Measurements from ENCODE around the gene FRMD1. TPM values are rescaled to one million over a fixed set of nuclear protein-coding genes. Genes with fewer than 3 reads are reported as not detected.

The FRMD1 gene
- total RNA-seq, 1 experiment from 2014 or later: 0.57 TPM

- TF ChIP-seq ZMAT4 (CRISPR knock-in tag; IDR thresholded peaks at IDR 0.05) (no peak), IRF2 (CRISPR knock-in tag; IDR thresholded peaks at IDR 0.05; ENCODE audit: borderline replicate concordance, low read depth) (no peak), CDX4 (CRISPR knock-in tag; IDR thresholded peaks at IDR 0.05; ENCODE audit: borderline replicate concordance) (no peak), SMAD4 (CRISPR knock-in tag; IDR thresholded peaks at IDR 0.05) (no peak), NR2C2 (CRISPR knock-in tag; IDR thresholded peaks at IDR 0.05) (no peak), NR1H2 (CRISPR knock-in tag; IDR thresholded peaks at IDR 0.05) (no peak), ZNF423 (CRISPR knock-in tag; IDR thresholded peaks at IDR 0.05) (no peak), PREB (CRISPR knock-in tag; IDR thresholded peaks at IDR 0.05; ENCODE audit: borderline replicate concordance) (no peak)
Observed at GRCh38 chr6:168024951-168025510, 54.0 kb downstream of the FRMD1 start (continued).

- Mint-ChIP-seq H3K4me3 (no peak overlapping the region), H3K9me3 (peaks cover 8% of the 10 kb centered on the region), H3K4me1 (peaks cover 15% of the 10 kb centered on the region), H3K27ac (no peak overlapping the region), H3K27me3 (ENCODE audit: low read depth) (peaks cover 5% of the 10 kb centered on the region; the same call in 1 of the 2 replicates), H3K36me3 (no peaks in the 10 kb centered on the region)
- ATAC-seq (no peak), DNase-seq (ENCODE audit: low spot score) (no peak)
- POLR2A ChIA-PET: no interaction called here
- CTCF ChIA-PET: no interaction called here
- TF ChIP-seq SOX15 (CRISPR knock-in tag; IDR thresholded peaks at IDR 0.05) (no peak), ZNF512 (CRISPR knock-in tag; IDR thresholded peaks at IDR 0.05; ENCODE audit: borderline replicate concordance) (no peak), ERG (CRISPR knock-in tag; IDR thresholded peaks at IDR 0.05) (no peak), MYBL2 (CRISPR knock-in tag; IDR thresholded peaks at IDR 0.05) (no peak), OVOL2 (CRISPR knock-in tag; IDR thresholded peaks at IDR 0.05; ENCODE audit: borderline replicate concordance) (no peak), E2F1 (CRISPR knock-in tag; IDR thresholded peaks at IDR 0.05) (no peak), AR (CRISPR knock-in tag; IDR thresholded peaks at IDR 0.05) (no peak), ETV6 (CRISPR knock-in tag; IDR thresholded peaks at IDR 0.05) (no peak), ZNF317 (CRISPR knock-in tag; IDR thresholded peaks at IDR 0.05; ENCODE audit: borderline replicate concordance, low read depth) (no peak), TEAD1 (CRISPR knock-in tag; IDR thresholded peaks at IDR 0.05) (no peak), CREM (CRISPR knock-in tag; IDR thresholded peaks at IDR 0.05) (no peak), ARID4B (CRISPR knock-in tag; IDR thresholded peaks at IDR 0.05; ENCODE audit: borderline replicate concordance) (no peak)
Observed at GRCh38 chr6:168022488-168023321, 56.3 kb downstream of the FRMD1 start.
